CD4-positive, alpha-beta T cell (primary cell): ENCODE measurements around the gene LHX8. TPM values are rescaled to one million over a fixed set of nuclear protein-coding genes. Genes with fewer than 3 reads are reported as not detected.

ENCODE experiments used
- ATAC-seq: fragments of 200-7000 bp; cut with Tn5 transposase; one replicate; pipeline ENCODE4 v1.10.0; 2022; ENCODE audit warnings: mild to moderate bottlenecking; ENCODE audit not compliant: poor library complexity
- CTCF ChIA-PET: fragments of 350-600 bp; sonication (Branson Sonifier 250); formaldehyde crosslinking; loops from one replicate; lab custom pipeline; 2021; ENCODE audit warnings: antibody characterized with exemption, inconsistent platforms; lab: Charles Lee
- POLR2A ChIA-PET: fragments of 350-600 bp; sonication (Branson Sonifier 250); formaldehyde crosslinking; loops from one replicate; lab custom pipeline; 2021; ENCODE audit warnings: antibody characterized with exemption, inconsistent platforms; lab: Charles Lee
- DNase-seq, 14 experiments: peaks; one replicate each; pipeline ENCODE4 v3.0.0-alpha.2; 2013 to 2020; ENCODE audit warnings: mixed read lengths in 2 of 14
- H3K27ac ChIP-seq, 2 donors: one replicate each; pipeline versions ENCODE4 v1.5.1 to v1.7.0; 2013; ENCODE audit warnings: low read length in 2 of 2, low read depth in 1 of 2, mild to moderate bottlenecking in 1 of 2
- H3K27me3 ChIP-seq, 2 experiments: 1 replicate in 1 of 2; 2 replicates in 1 of 2; pipeline versions ENCODE4 v1.6.1 to v1.7.0; 2013; ENCODE audit warnings: low read length in 2 of 2, control low read depth in 1 of 2, mild to moderate bottlenecking in 1 of 2, moderate library complexity in 1 of 2; ENCODE audit not compliant: insufficient read depth in 2 of 2, control insufficient read depth in 1 of 2
- H3K36me3 ChIP-seq: one replicate; pipeline ENCODE4 v1.6.1; 2013; ENCODE audit warnings: low read length, control low read depth; ENCODE audit not compliant: insufficient read depth
- H3K4me1 ChIP-seq: one replicate; pipeline ENCODE4 v1.6.1; 2013; ENCODE audit warnings: low read length, control low read depth; ENCODE audit not compliant: insufficient read depth
- H3K4me3 ChIP-seq: one replicate; pipeline ENCODE4 v1.5.1; 2013; ENCODE audit warnings: mild to moderate bottlenecking, low read length, moderate library complexity
- H3K9me3 ChIP-seq, 2 experiments: 1 replicate in 1 of 2; 2 replicates in 1 of 2; pipeline versions ENCODE4 v1.6.1 to v1.7.0; 2013; ENCODE audit warnings: low read length in 2 of 2, mild to moderate bottlenecking in 2 of 2, control low read depth in 1 of 2, moderate library complexity in 1 of 2; ENCODE audit not compliant: control insufficient read depth in 1 of 2, insufficient read depth in 1 of 2
- H3K27ac Mint-ChIP-seq: one replicate; pipeline ENCODE4 v1.8.0; 2020; ENCODE audit warnings: mixed read lengths
- H3K27me3 Mint-ChIP-seq: one replicate; pipeline ENCODE4 v1.8.0; 2021; ENCODE audit warnings: mixed read lengths
- H3K36me3 Mint-ChIP-seq: one replicate; pipeline ENCODE4 v1.8.0; 2021; ENCODE audit warnings: low read depth, mixed read lengths
- H3K4me1 Mint-ChIP-seq: one replicate; pipeline ENCODE4 v1.8.0; 2021; ENCODE audit warnings: low read depth, mixed read lengths
- H3K4me3 Mint-ChIP-seq: one replicate; pipeline ENCODE4 v1.8.0; 2020; ENCODE audit warnings: mild to moderate bottlenecking, mixed read lengths
- H3K9me3 Mint-ChIP-seq: one replicate; pipeline ENCODE4 v1.8.0; 2020; ENCODE audit warnings: mixed read lengths
- intact Hi-C, 2 experiments: fragments of 100-400 bp; cut with DNase I in 1 of 2; cut with micrococcal nuclease in 1 of 2; formaldehyde crosslinking; loops; one replicate each; pipeline versions ENCODE4 v1.15.1 to v1.9.0; 2023 to 2025; cut with DNase I, micrococcal nuclease
- total RNA-seq, 174 experiments: library from RNA in 2 of 174; stranded (reverse) in 2 of 174; gene quantifications; one replicate each; pipeline ENCODE4 v1.2.3 and lab custom pipeline; 2021 to 2026
- TF ChIP-seq, protein P1 (sequence below): fragments of 200-600 bp; IDR thresholded peaks from one replicate; pipeline ENCODE4 v1.8.0; 2022; ENCODE audit warnings: antibody characterized with exemption, mild to moderate bottlenecking

The LHX8 gene
- total RNA-seq, 2 experiments from 2014 or later, result not detected

DNA sequence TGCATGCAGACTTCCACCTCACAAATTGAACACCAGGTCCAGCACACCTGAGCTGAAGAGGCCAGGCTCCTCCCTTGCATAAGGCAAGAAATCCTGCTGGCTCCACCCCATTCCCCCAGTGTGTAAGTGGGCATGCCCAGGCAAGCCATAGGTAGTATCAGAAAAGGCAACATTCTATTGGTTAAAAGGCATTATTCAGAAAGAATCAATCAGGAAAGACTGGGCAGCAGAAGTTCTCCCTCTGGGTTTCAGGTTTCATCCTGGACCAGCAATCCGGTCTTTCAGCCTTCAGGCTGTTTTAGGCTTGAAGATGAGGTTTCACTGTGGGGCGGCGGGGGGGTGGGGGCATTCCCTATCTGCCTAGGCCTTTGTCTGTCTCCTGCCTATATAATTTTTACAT lies 42.0 kb upstream of the LHX8 start:
- ATAC-seq, result no peak
- TF ChIP-seq, protein P1, sequence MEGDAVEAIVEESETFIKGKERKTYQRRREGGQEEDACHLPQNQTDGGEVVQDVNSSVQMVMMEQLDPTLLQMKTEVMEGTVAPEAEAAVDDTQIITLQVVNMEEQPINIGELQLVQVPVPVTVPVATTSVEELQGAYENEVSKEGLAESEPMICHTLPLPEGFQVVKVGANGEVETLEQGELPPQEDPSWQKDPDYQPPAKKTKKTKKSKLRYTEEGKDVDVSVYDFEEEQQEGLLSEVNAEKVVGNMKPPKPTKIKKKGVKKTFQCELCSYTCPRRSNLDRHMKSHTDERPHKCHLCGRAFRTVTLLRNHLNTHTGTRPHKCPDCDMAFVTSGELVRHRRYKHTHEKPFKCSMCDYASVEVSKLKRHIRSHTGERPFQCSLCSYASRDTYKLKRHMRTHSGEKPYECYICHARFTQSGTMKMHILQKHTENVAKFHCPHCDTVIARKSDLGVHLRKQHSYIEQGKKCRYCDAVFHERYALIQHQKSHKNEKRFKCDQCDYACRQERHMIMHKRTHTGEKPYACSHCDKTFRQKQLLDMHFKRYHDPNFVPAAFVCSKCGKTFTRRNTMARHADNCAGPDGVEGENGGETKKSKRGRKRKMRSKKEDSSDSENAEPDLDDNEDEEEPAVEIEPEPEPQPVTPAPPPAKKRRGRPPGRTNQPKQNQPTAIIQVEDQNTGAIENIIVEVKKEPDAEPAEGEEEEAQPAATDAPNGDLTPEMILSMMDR, result no peak
- Histone ChIP-seq H3K4me1 (no peaks in the 10 kb centered on the region), H3K27me3 (no peaks in the 10 kb centered on the region), H3K27ac (no peak overlapping the region), H3K4me3 (no peak overlapping the region), H3K9me3 (no peaks in the 10 kb centered on the region), H3K36me3 (no peaks in the 10 kb centered on the region)
- DNase-seq, result no peak
- POLR2A ChIA-PET, result no interaction called here
- no peak overlapping the region for H3K27ac Mint-ChIP-seq
- no peaks in the 10 kb centered on the region for H3K4me1 Mint-ChIP-seq
- CTCF ChIA-PET, result no interaction called here
- H3K4me3 Mint-ChIP-seq, result no peak overlapping the region
- H3K27me3 Mint-ChIP-seq, result no peaks in the 10 kb centered on the region
- no peaks in the 10 kb centered on the region for H3K36me3 Mint-ChIP-seq
- intact Hi-C loops, result no loop called here
- H3K9me3 Mint-ChIP-seq, result no peaks in the 10 kb centered on the region

DNA sequence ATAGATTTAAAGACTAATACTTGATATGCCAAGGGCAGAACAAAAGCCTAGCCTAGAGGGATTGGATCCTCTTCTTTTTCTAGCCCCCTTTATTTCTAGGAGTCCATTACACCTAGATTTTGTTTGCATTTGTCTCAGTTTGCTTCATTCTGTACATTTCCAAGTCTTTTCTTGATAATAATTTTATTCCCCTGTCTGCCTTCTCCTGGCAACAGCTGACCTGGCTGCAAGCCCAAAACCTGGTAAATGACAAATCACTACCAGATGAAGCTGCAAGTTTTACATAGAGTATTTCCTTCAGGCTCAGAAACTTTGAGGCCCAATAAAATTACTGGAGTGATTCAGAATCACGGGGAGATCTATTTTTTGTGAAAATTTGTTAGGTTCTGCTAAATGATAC lies 36.5 kb upstream of the LHX8 start:
- ATAC-seq (no peak), DNase-seq (no peak)
- intact Hi-C loops, result no loop called here
- H3K36me3 Mint-ChIP-seq, result no peaks in the 10 kb centered on the region
- Histone ChIP-seq H3K4me1 (no peaks in the 10 kb centered on the region), H3K9me3 (no peaks in the 10 kb centered on the region), H3K27me3 (no peaks in the 10 kb centered on the region), H3K36me3 (no peaks in the 10 kb centered on the region), H3K27ac (no peak overlapping the region), H3K4me3 (no peak overlapping the region)
- no peak overlapping the region for H3K27ac Mint-ChIP-seq
- H3K9me3 Mint-ChIP-seq, result no peaks in the 10 kb centered on the region
- CTCF ChIA-PET, result no interaction called here
- TF ChIP-seq, protein P1, result no peak
- no peaks in the 10 kb centered on the region for H3K27me3 Mint-ChIP-seq
- H3K4me3 Mint-ChIP-seq, result no peak overlapping the region
- H3K4me1 Mint-ChIP-seq, result no peaks in the 10 kb centered on the region
- POLR2A ChIA-PET, result no interaction called here

DNA sequence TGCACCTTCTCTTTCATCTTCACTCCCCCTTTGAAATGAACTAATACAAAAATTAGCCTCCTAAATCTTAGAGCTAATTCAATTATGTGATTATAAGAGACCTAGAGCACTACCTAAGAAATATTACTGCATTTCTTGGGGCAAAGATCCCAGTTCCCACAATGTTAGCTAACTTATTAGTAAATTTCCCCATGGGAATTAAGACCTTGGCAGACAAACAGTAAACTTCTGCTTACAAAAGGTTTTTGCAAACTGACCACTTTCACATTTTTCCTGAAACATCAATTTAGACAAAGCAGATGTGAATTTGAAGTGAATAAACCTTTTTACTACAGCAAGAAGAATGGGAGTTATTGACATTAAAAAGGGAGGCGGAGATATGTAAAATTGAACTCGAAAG lies 34.6 kb upstream of the LHX8 start:
- H3K36me3 Mint-ChIP-seq, result no peaks in the 10 kb centered on the region
- H3K36me3 ChIP-seq, result no peaks in the 10 kb centered on the region
- H3K4me1 Mint-ChIP-seq, result no peaks in the 10 kb centered on the region
- no peak overlapping the region for H3K4me3 Mint-ChIP-seq
- CTCF ChIA-PET, result no interaction called here
- H3K27ac Mint-ChIP-seq, result no peak overlapping the region
- POLR2A ChIA-PET, result no interaction called here
- DNase-seq (no peak), ATAC-seq (no peak)
- H3K27ac ChIP-seq, result no peak overlapping the region
- no peaks in the 10 kb centered on the region for H3K9me3 Mint-ChIP-seq
- intact Hi-C loops, result no loop called here
- H3K4me3 ChIP-seq, result no peak overlapping the region
- H3K27me3 ChIP-seq, result no peaks in the 10 kb centered on the region
- TF ChIP-seq, protein P1, result no peak
- H3K27me3 Mint-ChIP-seq, result no peaks in the 10 kb centered on the region
- H3K4me1 ChIP-seq, result no peaks in the 10 kb centered on the region
- no peaks in the 10 kb centered on the region for H3K9me3 ChIP-seq
